Measurements from ENCODE around the gene GAS6.
A peak's percentile ranks its signal among the peaks of the same experiment; 100 is the strongest.
"Not testable (repeated sequence)": the region's sequence is repeated elsewhere in the genome, so short reads cannot be mapped to it uniquely, and the experiment has no call there.

Gene GAS6

GRCh38 chr13:113794764-113795173 is 69.1 kb downstream of the GAS6 start:
- FAIRE-seq (no peak), DNase-seq (ENCODE audit: insufficient read length, low spot score) (no peak)
- TF ChIP-seq POLR2A (IDR thresholded peaks at IDR 0.05; ENCODE audit: low read depth, low read length): no peak

GRCh38 chr13:113794086-113794485 is 69.8 kb downstream of the GAS6 start:
- no peak for DNase-seq (ENCODE audit: insufficient read length, low spot score)
- FAIRE-seq: no peak
- TF ChIP-seq POLR2A (IDR thresholded peaks at IDR 0.05; ENCODE audit: low read depth, low read length): no peak

GRCh38 chr13:113793718-113794085 is 70.2 kb downstream of the GAS6 start:
- DNase-seq (ENCODE audit: insufficient read length, low spot score) (no peak), FAIRE-seq (no peak)
- TF ChIP-seq POLR2A (IDR thresholded peaks at IDR 0.05; ENCODE audit: low read depth, low read length): no peak

- TF ChIP-seq POLR2A (IDR thresholded peaks at IDR 0.05; ENCODE audit: low read depth, low read length): no peak
- DNase-seq (ENCODE audit: insufficient read length, low spot score) (no peak), FAIRE-seq (no peak)
These were observed 70.8 kb downstream of the GAS6 start for GRCh38 chr13:113792886-113793717.

- no peak for FAIRE-seq
- TF ChIP-seq POLR2A (IDR thresholded peaks at IDR 0.05; ENCODE audit: low read depth, low read length): no peak
These were observed 71.6 kb downstream of the GAS6 start for GRCh38 chr13:113792236-113792770.

GRCh38 chr13:113791761-113792160 is 72.1 kb downstream of the GAS6 start:
- TF ChIP-seq POLR2A (IDR thresholded peaks at IDR 0.05; ENCODE audit: low read depth, low read length): no peak
- DNase-seq (ENCODE audit: insufficient read length, low spot score): no peak
- FAIRE-seq: no peak

More at GRCh38 chr13:113792236-113792770, 71.6 kb downstream of the GAS6 start:
- DNase-seq (ENCODE audit: insufficient read length, low spot score): no peak

- no peak for FAIRE-seq
- no peak for DNase-seq (ENCODE audit: insufficient read length, low spot score)
- no peak for TF ChIP-seq POLR2A (IDR thresholded peaks at IDR 0.05; ENCODE audit: low read depth, low read length)
These were observed 72.7 kb downstream of the GAS6 start for GRCh38 chr13:113791226-113791625.

- DNase-seq (ENCODE audit: insufficient read length, low spot score); FAIRE-seq: not testable (repeated sequence)
These were observed 73.9 kb downstream of the GAS6 start for GRCh38 chr13:113789931-113790330.

GRCh38 chr13:113789167-113789566 is 74.7 kb downstream of the GAS6 start:
- FAIRE-seq (no peak), DNase-seq (ENCODE audit: insufficient read length, low spot score) (no peak)
- TF ChIP-seq POLR2A (IDR thresholded peaks at IDR 0.05; ENCODE audit: low read depth, low read length): no peak

- DNase-seq (ENCODE audit: insufficient read length, low spot score) (no peak), FAIRE-seq (no peak)
- no peak for TF ChIP-seq POLR2A (IDR thresholded peaks at IDR 0.05; ENCODE audit: low read depth, low read length)
These were observed 75.3 kb downstream of the GAS6 start for GRCh38 chr13:113788413-113789135.

- DNase-seq (ENCODE audit: insufficient read length, low spot score) (no peak), FAIRE-seq (no peak)
- TF ChIP-seq POLR2A (IDR thresholded peaks at IDR 0.05; ENCODE audit: low read depth, low read length): no peak
These were observed 76.2 kb downstream of the GAS6 start for GRCh38 chr13:113787694-113788093.

- DNase-seq (ENCODE audit: insufficient read length, low spot score) (peak; percentile 94), FAIRE-seq (no peak)
These were observed 77.5 kb downstream of the GAS6 start for GRCh38 chr13:113786262-113786841.

GRCh38 chr13:113785051-113786010 is 78.5 kb downstream of the GAS6 start:
- DNase-seq (ENCODE audit: insufficient read length, low spot score) (peak; percentile 98), FAIRE-seq (peak; percentile 98)
- no peak for TF ChIP-seq POLR2A (IDR thresholded peaks at IDR 0.05; ENCODE audit: low read depth, low read length)

More at GRCh38 chr13:113786262-113786841, 77.5 kb downstream of the GAS6 start:
- TF ChIP-seq POLR2A (IDR thresholded peaks at IDR 0.05; ENCODE audit: low read depth, low read length): peak; percentile 11; the same call in 1 of the 2 replicates
